ENCODE measurements around the gene PCSK5.
A peak's percentile ranks its signal among the peaks of the same experiment; 100 is the strongest.
"Not testable (repeated sequence)": the region's sequence is repeated elsewhere in the genome, so short reads cannot be mapped to it uniquely, and the experiment has no call there.

Gene PCSK5

GRCh38 chr9:76249309-76249708, 358.8 kb downstream of the PCSK5 start:
- DNase-seq (ENCODE audit: low spot score), result no peak

GRCh38 chr9:76255781-76256455, 365.4 kb downstream of the PCSK5 start:
- DNase-seq (ENCODE audit: low spot score), result peak; percentile 89

- DNase-seq (ENCODE audit: low spot score), result no peak
Measured at GRCh38 chr9:76257311-76257710, 366.8 kb downstream of the PCSK5 start.

GRCh38 chr9:76266649-76267283, 376.3 kb downstream of the PCSK5 start:
- no peak for DNase-seq (ENCODE audit: low spot score)

GRCh38 chr9:76267284-76267652, 376.8 kb downstream of the PCSK5 start:
- DNase-seq (ENCODE audit: low spot score), result no peak

DNA sequence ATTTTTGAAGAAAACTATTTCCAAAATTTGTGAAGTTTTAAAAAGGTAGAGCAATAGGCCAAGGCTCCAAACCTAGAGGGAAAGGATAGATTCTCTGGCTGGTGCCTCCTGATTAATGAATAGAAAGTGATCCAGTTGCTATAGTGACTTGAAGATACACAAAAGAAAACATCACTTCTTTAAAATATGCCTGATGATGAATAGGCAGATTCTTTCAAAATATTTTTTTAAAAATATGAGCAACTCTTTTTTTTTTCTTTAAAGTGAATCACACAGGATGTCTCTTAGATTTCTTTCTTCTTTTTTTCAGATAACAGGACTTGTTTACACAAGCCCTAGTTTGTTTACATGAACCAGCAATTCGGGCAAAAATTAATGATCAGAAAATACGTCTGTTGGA, 379.3 kb downstream of the PCSK5 start:
- DNase-seq (ENCODE audit: low spot score), result no peak

DNA sequence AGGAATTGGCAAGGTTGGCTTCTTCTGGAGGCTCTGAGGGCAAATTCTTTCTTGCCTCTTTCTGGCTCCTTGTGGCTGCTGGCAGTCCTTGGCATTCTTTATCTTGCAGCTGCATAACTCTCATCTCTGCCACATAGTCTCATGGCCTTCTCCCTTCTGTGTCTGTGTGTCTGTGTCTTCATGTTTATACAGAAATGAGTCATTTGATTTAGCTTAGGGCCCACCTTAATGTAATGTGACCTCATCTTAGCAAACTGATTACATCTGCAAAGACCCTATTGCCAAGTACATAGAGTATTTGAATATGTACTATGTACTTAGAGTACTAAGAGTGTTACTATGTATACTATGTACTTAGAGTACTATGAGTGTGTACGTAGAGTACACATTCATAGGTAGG, 381.3 kb downstream of the PCSK5 start:
- no peak for DNase-seq (ENCODE audit: low spot score)

- DNase-seq (ENCODE audit: low spot score), result no peak
Measured at GRCh38 chr9:76289042-76289441, 398.6 kb downstream of the PCSK5 start.

DNA sequence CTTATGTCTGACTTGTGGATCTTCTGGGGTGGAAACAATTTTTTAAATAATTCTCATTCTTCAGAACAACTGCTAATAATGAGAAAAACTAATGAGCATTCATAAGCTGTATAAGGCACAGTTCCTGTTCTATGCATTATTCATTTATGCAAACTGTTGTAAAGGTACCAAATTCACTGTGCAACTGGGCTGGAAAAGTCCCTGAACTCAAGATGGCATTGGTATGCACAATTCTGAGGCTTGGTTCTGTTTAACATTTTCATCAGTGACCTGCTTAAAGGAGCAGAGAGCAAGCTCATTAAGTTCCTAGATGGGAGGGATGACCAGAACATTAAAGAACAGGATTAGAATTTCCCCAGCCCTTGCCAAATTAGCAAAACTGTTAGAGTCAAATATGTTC, 399.2 kb downstream of the PCSK5 start:
- no peak for DNase-seq (ENCODE audit: low spot score)

DNA sequence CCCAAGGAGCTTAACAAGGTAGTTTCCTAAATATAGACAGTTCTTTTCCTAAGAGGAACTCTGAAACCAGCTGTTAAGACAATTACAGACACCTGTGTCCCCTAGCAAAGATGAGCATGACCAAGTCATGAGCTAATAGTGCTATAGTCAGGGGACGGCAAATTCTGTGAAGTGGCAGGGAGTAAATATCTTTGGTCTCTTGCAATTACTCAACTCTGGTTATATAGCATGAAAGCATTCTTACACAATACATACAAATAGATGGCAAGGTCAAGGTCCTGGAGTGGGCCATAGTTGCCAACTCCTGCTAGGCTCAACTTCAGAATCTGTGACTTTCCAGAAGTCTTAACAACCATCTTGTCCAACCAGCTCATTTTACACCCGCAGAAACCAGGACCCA, 400.1 kb downstream of the PCSK5 start:
- no peak for DNase-seq (ENCODE audit: low spot score)

DNA sequence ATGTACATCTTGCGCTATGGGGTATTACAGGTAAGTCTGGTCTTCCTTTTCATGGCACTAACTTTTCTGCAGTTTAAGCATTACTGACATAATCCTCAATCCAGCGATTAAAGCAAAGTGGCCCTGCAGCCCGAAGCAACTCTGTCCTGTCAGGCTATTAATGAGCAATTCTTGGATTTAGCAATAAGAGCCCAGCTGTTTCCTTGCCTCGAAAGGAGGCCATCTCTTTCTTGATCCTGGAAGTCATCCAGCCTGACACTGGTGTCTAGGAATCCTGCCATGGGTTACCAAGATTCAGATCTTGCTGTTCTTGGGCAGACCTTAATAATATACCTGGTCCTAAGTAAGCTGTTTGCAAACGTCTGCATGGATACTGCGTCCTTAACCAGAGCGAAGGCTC, 401.8 kb downstream of the PCSK5 start:
- DNase-seq (ENCODE audit: low spot score), result no peak

DNA sequence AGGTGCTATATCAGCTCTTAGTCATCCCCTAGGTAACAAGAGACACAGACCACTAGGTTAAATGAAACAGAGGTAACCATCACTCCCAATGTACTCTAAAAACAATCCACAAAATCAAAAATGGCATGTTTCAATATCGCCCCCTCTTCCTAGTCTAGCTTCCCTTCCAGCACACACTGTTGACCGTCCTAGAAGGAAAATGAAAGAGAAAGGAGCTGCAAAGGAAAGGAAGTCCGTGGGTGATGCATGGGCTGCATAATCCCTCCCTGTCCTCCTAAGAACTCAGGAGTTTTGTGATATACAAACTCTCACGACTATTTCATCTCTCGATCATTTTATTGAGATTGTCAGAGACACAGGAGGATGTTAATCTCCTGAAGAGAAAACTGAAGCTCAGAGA, 402.2 kb downstream of the PCSK5 start:
- DNase-seq (ENCODE audit: low spot score), result no peak

DNA sequence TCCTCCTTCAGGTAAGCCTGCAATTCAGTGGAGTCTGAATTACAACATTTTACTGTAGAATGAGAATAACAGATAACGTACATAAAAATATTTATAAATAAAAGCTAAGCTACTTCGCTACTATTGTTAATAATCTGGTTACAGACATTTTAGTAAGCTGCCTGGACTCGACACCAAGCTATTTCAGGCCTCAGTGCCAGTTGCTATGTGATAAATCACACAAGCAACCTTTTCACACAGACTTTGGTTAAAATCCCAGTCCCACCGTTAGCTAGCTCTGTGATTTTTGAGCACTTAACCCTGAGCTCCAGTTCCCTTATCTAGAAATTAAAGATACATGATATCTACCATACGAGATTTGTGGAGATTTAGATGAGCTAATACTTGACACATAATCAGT, 403.8 kb downstream of the PCSK5 start:
- no peak for DNase-seq (ENCODE audit: low spot score)

- DNase-seq (ENCODE audit: low spot score), result no peak
Measured at GRCh38 chr9:76296561-76297310, 406.3 kb downstream of the PCSK5 start.

- DNase-seq (ENCODE audit: low spot score), result peak; percentile 62
Measured at GRCh38 chr9:76297721-76298239, 407.3 kb downstream of the PCSK5 start.

- no peak for DNase-seq (ENCODE audit: low spot score)
Measured at GRCh38 chr9:76298521-76299144, 408.2 kb downstream of the PCSK5 start.

DNA sequence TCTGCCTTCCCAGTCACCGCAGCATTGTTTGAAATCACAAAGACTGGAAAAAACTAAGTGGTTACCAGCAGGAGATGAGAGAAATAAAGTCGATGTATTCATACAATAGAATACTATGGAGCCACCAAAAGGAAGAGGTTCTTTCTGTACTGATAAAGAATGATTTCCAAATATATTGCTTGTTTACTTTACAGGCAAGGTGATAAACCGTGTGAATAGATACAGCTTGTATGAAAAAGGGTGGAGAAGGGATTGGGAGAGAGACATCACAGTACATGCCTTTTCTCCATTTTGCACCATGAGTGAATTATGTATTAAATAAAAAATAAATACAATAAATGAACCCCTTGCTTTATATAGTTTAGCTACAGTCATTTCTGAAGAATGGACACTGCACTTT, 412.1 kb downstream of the PCSK5 start:
- DNase-seq (ENCODE audit: low spot score), result no peak

GRCh38 chr9:76302947-76303550, 412.6 kb downstream of the PCSK5 start:
- peak; percentile 60 for DNase-seq (ENCODE audit: low spot score)

- DNase-seq (ENCODE audit: low spot score), result not testable (repeated sequence)
Measured at GRCh38 chr9:76307047-76307446, 416.6 kb downstream of the PCSK5 start.

DNA sequence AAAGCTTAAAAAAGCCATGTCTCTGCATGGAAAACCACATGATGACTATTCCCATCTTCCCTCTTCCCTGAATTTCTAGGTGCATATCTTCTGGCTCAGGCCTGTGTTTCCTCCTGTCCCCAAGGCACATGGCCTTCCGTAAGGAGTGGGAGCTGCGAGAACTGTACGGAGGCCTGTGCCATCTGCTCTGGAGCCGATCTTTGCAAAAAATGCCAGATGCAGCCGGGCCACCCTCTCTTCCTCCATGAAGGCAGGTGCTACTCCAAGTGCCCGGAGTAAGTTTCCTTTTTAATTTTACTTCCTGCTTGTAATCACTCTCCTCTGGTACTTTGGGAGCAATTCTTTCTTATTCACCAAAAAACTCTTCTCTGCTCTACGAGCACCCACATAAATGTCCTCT, 420.1 kb downstream of the PCSK5 start:
- no peak for DNase-seq (ENCODE audit: low spot score)

- no peak for DNase-seq (ENCODE audit: low spot score)
Measured at GRCh38 chr9:76310991-76311390, 420.5 kb downstream of the PCSK5 start.

DNA sequence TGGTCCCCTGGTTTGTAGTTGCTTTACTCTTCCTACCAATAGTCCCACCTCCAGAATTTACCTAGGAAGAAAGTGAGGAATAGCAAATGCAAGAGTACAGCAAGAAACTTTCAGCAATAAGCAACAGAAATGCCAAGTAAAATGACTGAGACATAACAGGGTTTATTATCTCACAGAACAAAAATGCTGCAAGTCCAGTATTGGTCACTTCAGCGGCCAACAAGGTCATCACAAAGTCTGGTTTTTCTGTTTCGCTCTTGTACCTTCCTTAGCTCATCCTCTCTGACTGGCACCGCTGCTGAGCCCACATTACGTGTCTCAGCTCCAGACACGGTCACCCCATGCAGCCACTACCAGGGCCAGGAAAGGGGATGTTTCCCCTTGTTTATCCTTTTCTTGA, 421.1 kb downstream of the PCSK5 start:
- DNase-seq (ENCODE audit: low spot score), result no peak

Data from AG08395 (cell line).